ENCODE results near the gene MYMX.

Gene MYMX

GRCh38 chr6:44262467-44263353, 46.0 kb downstream of the MYMX start:
- no peak for DNase-seq (ENCODE audit: insufficient read length, low spot score)

GRCh38 chr6:44263354-44264100, 46.8 kb downstream of the MYMX start:
- FAIRE-seq = no peak
- no peak for DNase-seq (ENCODE audit: insufficient read length, low spot score)

More at GRCh38 chr6:44262467-44263353, 46.0 kb downstream of the MYMX start:
- FAIRE-seq = no peak

- DNase-seq (ENCODE audit: insufficient read length, low spot score) (no peak), FAIRE-seq (no peak)
Measured at GRCh38 chr6:44264154-44265006, 47.7 kb downstream of the MYMX start.

- peak; percentile 46 for FAIRE-seq
- DNase-seq (ENCODE audit: insufficient read length, low spot score) = peak; percentile 93
Measured at GRCh38 chr6:44265007-44265721, 48.4 kb downstream of the MYMX start, which contains the start of gene NFKBIE. Gene NFKBIE (minus strand): TSS chr6:44265551. CDS start chr6:44265346, 205 bp downstream.

GRCh38 chr6:44265722-44266233, 49.1 kb downstream of the MYMX start:
- FAIRE-seq = no peak
- no peak for DNase-seq (ENCODE audit: insufficient read length, low spot score)

- no peak for FAIRE-seq
Measured at GRCh38 chr6:44266347-44266746, 49.6 kb downstream of the MYMX start.

GRCh38 chr6:44267252-44267651, 50.5 kb downstream of the MYMX start:
- no peak for FAIRE-seq
- DNase-seq (ENCODE audit: insufficient read length, low spot score) = no peak

More at GRCh38 chr6:44266347-44266746, 49.6 kb downstream of the MYMX start:
- no peak for DNase-seq (ENCODE audit: insufficient read length, low spot score)
